ENCODE measurements around the gene PLPP6. TPM values are rescaled to one million over a fixed set of nuclear protein-coding genes. Genes with fewer than 3 reads are reported as not detected.

The PLPP6 gene
- polyA plus RNA-seq, 1 donor from 2014 or later = 26.3 TPM

DNA sequence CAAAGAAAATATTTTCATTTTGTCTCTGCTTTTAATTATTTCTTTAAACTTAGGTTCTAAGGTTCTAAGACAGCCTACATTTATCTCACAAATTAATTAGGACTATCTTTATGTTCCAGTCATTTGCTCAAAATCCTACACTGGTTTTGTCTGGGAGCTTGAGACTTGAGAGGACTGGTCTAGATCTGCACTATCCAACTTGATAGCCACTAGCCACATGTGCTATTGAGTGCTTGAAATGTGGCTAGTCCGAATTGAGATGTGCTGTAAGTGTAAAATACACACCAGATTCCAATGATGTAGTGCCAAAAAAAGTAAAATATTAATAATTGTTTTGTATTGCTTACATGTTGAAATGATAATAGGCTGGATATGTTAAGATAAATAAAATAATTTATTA, 24.5 kb downstream of the PLPP6 start:
- no peaks in the 10 kb centered on the region for H3K36me3 ChIP-seq (ENCODE audit: insufficient read depth, low read length)
- no peaks in the 10 kb centered on the region for H3K27me3 ChIP-seq (ENCODE audit: insufficient read depth, low read depth, low read length)
- no peaks in the 10 kb centered on the region for H3F3A ChIP-seq (ENCODE audit: insufficient read depth, low read length, poor library complexity, severe bottlenecking)
- no peaks in the 10 kb centered on the region for H3K9me3 ChIP-seq (ENCODE audit: low read length)
- H3K4me3 ChIP-seq (ENCODE audit: low read length) = no peak overlapping the region
- no peak overlapping the region for H3K9ac ChIP-seq (ENCODE audit: low read length)
- no peak overlapping the region for H3K27ac ChIP-seq (ENCODE audit: low read length)
- no peaks in the 10 kb centered on the region for H4K20me1 ChIP-seq (ENCODE audit: insufficient read depth)
- no peak overlapping the region for H2AFZ ChIP-seq (ENCODE audit: low read depth, low read length)
- H3K9me2 ChIP-seq (ENCODE audit: insufficient read depth, low read length) = no peaks in the 10 kb centered on the region
- TF ChIP-seq, protein P1, sequence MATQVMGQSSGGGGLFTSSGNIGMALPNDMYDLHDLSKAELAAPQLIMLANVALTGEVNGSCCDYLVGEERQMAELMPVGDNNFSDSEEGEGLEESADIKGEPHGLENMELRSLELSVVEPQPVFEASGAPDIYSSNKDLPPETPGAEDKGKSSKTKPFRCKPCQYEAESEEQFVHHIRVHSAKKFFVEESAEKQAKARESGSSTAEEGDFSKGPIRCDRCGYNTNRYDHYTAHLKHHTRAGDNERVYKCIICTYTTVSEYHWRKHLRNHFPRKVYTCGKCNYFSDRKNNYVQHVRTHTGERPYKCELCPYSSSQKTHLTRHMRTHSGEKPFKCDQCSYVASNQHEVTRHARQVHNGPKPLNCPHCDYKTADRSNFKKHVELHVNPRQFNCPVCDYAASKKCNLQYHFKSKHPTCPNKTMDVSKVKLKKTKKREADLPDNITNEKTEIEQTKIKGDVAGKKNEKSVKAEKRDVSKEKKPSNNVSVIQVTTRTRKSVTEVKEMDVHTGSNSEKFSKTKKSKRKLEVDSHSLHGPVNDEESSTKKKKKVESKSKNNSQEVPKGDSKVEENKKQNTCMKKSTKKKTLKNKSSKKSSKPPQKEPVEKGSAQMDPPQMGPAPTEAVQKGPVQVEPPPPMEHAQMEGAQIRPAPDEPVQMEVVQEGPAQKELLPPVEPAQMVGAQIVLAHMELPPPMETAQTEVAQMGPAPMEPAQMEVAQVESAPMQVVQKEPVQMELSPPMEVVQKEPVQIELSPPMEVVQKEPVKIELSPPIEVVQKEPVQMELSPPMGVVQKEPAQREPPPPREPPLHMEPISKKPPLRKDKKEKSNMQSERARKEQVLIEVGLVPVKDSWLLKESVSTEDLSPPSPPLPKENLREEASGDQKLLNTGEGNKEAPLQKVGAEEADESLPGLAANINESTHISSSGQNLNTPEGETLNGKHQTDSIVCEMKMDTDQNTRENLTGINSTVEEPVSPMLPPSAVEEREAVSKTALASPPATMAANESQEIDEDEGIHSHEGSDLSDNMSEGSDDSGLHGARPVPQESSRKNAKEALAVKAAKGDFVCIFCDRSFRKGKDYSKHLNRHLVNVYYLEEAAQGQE (IDR thresholded peaks at IDR 0.05; ENCODE audit: borderline replicate concordance) = no peak
- no peak for TF ChIP-seq EZH2 (IDR thresholded peaks at IDR 0.05; ENCODE audit: borderline replicate concordance, insufficient read depth, low read length, poor library complexity, severe bottlenecking)
- no peak for TF ChIP-seq RAD21 (conservative IDR thresholded peaks at IDR 0.05)
- TF ChIP-seq, protein P2, sequence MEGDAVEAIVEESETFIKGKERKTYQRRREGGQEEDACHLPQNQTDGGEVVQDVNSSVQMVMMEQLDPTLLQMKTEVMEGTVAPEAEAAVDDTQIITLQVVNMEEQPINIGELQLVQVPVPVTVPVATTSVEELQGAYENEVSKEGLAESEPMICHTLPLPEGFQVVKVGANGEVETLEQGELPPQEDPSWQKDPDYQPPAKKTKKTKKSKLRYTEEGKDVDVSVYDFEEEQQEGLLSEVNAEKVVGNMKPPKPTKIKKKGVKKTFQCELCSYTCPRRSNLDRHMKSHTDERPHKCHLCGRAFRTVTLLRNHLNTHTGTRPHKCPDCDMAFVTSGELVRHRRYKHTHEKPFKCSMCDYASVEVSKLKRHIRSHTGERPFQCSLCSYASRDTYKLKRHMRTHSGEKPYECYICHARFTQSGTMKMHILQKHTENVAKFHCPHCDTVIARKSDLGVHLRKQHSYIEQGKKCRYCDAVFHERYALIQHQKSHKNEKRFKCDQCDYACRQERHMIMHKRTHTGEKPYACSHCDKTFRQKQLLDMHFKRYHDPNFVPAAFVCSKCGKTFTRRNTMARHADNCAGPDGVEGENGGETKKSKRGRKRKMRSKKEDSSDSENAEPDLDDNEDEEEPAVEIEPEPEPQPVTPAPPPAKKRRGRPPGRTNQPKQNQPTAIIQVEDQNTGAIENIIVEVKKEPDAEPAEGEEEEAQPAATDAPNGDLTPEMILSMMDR (IDR thresholded peaks at IDR 0.05; ENCODE audit: poor library complexity, severe bottlenecking) = no peak
- no peak for TF ChIP-seq TAF1 (IDR thresholded peaks at IDR 0.05; ENCODE audit: low read depth)
- no peak for TF ChIP-seq POLR2AphosphoS5 (IDR thresholded peaks at IDR 0.05)
- TF ChIP-seq MXI1 (conservative IDR thresholded peaks at IDR 0.05; ENCODE audit: poor library complexity, severe bottlenecking) = no peak
- TF ChIP-seq EP300 (conservative IDR thresholded peaks at IDR 0.05; ENCODE audit: poor library complexity, severe bottlenecking) = no peak
- no peak for TF ChIP-seq SMC3 (conservative IDR thresholded peaks at IDR 0.05; ENCODE audit: poor library complexity)
- no peak overlapping the region for H3K4me2 ChIP-seq (ENCODE audit: low read length)
- H3K79me2 ChIP-seq (replicated peaks; ENCODE audit: insufficient read depth, low read length) = peaks cover 18% of the 10 kb centered on the region

DNA sequence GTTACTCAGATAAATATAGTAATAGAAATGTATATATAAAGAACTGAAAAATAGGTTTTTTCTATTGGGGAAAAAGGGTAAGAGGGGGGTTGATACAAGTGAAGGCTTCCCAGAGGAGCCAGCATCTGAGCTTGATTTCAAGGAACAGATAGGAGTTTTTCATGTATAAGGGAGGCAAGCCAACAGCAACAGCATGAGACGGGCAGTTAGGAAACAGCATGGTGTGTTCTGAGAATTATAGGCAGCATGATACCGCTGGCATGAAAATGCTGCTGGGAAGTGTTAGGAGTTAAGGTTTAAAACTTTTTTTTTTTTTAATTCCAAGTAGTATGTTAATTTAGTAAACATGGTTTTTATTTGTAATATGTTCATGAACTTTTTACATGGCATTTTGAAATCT, 26.9 kb downstream of the PLPP6 start:
- Histone ChIP-seq H4K20me1 (ENCODE audit: insufficient read depth) (no peaks in the 10 kb centered on the region), H3K79me2 (replicated peaks; ENCODE audit: insufficient read depth, low read length) (peaks cover 10% of the 10 kb centered on the region), H3K36me3 (ENCODE audit: insufficient read depth, low read length) (no peaks in the 10 kb centered on the region), H3K27ac (ENCODE audit: low read length) (no peak overlapping the region), H2AFZ (ENCODE audit: low read depth, low read length) (no peak overlapping the region), H3K4me3 (ENCODE audit: low read length) (no peak overlapping the region), H3K9me2 (ENCODE audit: insufficient read depth, low read length) (no peaks in the 10 kb centered on the region), H3K27me3 (ENCODE audit: insufficient read depth, low read depth, low read length) (no peaks in the 10 kb centered on the region), H3K9ac (ENCODE audit: low read length) (no peak overlapping the region), H3F3A (ENCODE audit: insufficient read depth, low read length, poor library complexity, severe bottlenecking) (no peaks in the 10 kb centered on the region), H3K4me2 (ENCODE audit: low read length) (no peak overlapping the region), H3K9me3 (ENCODE audit: low read length) (no peaks in the 10 kb centered on the region)
- TF ChIP-seq EP300 (conservative IDR thresholded peaks at IDR 0.05; ENCODE audit: poor library complexity, severe bottlenecking) = no peak
- TF ChIP-seq SMC3 (conservative IDR thresholded peaks at IDR 0.05; ENCODE audit: poor library complexity) = no peak
- no peak for TF ChIP-seq MXI1 (conservative IDR thresholded peaks at IDR 0.05; ENCODE audit: poor library complexity, severe bottlenecking)
- no peak for TF ChIP-seq POLR2AphosphoS5 (IDR thresholded peaks at IDR 0.05)
- no peak for TF ChIP-seq TAF1 (IDR thresholded peaks at IDR 0.05; ENCODE audit: low read depth)
- no peak for TF ChIP-seq RAD21 (conservative IDR thresholded peaks at IDR 0.05)
- TF ChIP-seq, protein P1 (IDR thresholded peaks at IDR 0.05; ENCODE audit: borderline replicate concordance) = no peak
- TF ChIP-seq, protein P2 (IDR thresholded peaks at IDR 0.05; ENCODE audit: poor library complexity, severe bottlenecking) = no peak
- TF ChIP-seq EZH2 (IDR thresholded peaks at IDR 0.05; ENCODE audit: borderline replicate concordance, insufficient read depth, low read length, poor library complexity, severe bottlenecking) = no peak
